Measurements from ENCODE around the gene RPS4Y2. TPM values are rescaled to one million over a fixed set of nuclear protein-coding genes. Genes with fewer than 3 reads are reported as not detected.

The RPS4Y2 gene
- total RNA-seq, 4 donors from 2014 or later: not detected

DNA sequence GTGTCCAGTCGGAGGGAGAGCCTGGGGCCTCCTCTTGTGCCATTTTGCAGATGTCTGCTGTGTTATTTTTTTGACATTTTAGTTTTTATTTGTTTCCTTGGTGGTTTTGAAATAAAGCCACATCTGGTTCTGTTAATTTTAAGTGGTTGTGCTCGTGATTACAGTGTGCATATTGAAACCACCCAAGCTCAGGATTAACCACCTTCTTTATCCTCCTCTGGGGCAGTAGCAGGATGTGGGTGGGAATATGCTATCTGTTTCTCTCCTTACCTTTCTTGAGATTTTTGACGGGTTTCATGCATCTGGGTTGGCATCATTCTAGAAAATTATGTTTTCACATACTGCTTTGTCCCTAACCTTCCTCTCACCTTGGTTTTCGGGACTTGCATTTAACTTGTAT lies 20.2 kb downstream of the RPS4Y2 start:
- H3K4me1 ChIP-seq: no peaks in the 10 kb centered on the region
- no peaks in the 10 kb centered on the region for H3K36me3 ChIP-seq
- TF ChIP-seq, protein P1, sequence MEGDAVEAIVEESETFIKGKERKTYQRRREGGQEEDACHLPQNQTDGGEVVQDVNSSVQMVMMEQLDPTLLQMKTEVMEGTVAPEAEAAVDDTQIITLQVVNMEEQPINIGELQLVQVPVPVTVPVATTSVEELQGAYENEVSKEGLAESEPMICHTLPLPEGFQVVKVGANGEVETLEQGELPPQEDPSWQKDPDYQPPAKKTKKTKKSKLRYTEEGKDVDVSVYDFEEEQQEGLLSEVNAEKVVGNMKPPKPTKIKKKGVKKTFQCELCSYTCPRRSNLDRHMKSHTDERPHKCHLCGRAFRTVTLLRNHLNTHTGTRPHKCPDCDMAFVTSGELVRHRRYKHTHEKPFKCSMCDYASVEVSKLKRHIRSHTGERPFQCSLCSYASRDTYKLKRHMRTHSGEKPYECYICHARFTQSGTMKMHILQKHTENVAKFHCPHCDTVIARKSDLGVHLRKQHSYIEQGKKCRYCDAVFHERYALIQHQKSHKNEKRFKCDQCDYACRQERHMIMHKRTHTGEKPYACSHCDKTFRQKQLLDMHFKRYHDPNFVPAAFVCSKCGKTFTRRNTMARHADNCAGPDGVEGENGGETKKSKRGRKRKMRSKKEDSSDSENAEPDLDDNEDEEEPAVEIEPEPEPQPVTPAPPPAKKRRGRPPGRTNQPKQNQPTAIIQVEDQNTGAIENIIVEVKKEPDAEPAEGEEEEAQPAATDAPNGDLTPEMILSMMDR (IDR thresholded peaks at IDR 0.05): no peak
- no peak for TF ChIP-seq POLR2A (IDR thresholded peaks at IDR 0.05)
- no peak for DNase-seq
- no peaks in the 10 kb centered on the region for H3K27me3 ChIP-seq
- no peak overlapping the region for H3K27ac ChIP-seq
- H3K4me3 ChIP-seq: no peak overlapping the region
- no peaks in the 10 kb centered on the region for H3K9me3 ChIP-seq

DNA sequence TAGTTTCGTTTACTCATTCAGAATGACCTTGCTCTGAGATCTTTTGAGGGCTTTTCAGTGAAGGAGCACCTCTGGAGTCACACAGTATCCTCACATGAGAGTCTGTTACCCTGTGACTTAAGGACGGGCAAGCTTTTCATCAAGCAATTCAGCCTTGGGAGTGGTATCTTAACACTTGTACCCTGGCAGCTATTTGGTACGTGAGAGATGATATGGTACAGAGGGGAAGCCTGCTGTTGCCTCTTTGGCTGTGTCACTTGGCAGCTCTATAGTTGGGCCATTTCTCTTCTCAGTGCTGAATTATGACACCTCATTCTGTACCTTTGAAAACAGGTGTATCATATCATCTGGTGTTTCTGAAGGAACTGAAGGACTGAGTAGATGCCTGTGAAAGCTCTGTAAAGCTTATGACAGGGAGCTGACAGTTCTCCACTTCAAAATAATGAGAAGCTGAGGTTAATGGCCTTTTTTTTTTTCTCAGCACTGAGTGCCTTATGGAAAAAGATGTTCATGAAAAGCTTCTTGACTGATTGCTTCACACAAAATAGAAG lies 24.3 kb downstream of the RPS4Y2 start:
- DNase-seq: no peak
- TF ChIP-seq, protein P1 (IDR thresholded peaks at IDR 0.05): no peak
- TF ChIP-seq POLR2A (IDR thresholded peaks at IDR 0.05): no peak
- H3K4me3 ChIP-seq: no peak overlapping the region
- no peaks in the 10 kb centered on the region for H3K27me3 ChIP-seq
- H3K9me3 ChIP-seq: no peaks in the 10 kb centered on the region
- no peak overlapping the region for H3K27ac ChIP-seq
- no peaks in the 10 kb centered on the region for H3K36me3 ChIP-seq
- H3K4me1 ChIP-seq: no peaks in the 10 kb centered on the region

DNA sequence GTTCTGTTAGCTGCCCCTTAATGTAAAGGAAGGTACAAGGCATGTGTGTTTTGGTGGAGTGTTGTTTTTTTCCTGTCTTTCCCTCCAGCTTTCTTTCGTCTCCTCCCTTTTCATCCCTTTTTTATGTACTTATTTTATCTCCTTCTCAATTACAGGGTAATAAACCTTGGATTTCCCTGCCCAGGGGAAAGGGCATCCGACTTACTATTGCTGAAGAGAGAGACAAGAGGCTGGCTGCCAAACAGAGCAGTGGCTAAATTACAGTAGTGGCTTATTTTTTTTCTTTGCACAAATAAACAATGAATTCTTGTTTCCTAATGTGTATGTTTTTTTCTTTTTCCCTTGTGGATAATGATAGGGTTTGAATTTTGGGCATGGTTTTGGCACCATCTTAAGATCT lies 24.9 kb downstream of the RPS4Y2 start:
- Histone ChIP-seq H3K27me3 (no peaks in the 10 kb centered on the region), H3K27ac (no peak overlapping the region), H3K4me1 (no peaks in the 10 kb centered on the region), H3K4me3 (no peak overlapping the region), H3K36me3 (no peaks in the 10 kb centered on the region), H3K9me3 (no peaks in the 10 kb centered on the region)
- TF ChIP-seq, protein P1 (IDR thresholded peaks at IDR 0.05): no peak
- TF ChIP-seq POLR2A (IDR thresholded peaks at IDR 0.05): no peak
- no peak for DNase-seq

DNA sequence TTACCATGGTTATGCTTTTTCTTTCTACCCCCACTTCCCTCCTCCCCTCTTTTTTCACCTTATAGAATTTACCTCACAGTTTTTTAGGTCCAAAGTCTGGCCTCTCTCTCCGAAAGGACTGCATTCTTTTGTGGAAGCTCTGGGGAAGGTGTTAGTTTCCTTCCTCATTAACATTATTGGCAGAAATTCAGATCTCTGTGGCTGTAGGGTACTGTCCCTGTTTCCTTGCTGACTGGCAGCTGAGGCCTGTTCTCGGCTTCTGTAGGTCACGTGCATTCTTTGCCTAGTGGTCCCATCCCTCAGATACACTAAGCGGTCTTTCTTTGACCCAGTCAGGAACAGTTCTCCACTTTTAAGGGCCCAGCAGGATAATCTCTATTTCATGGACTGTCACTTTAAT lies 25.5 kb downstream of the RPS4Y2 start:
- no peaks in the 10 kb centered on the region for H3K9me3 ChIP-seq
- no peak overlapping the region for H3K27ac ChIP-seq
- DNase-seq: no peak
- no peaks in the 10 kb centered on the region for H3K4me1 ChIP-seq
- no peaks in the 10 kb centered on the region for H3K36me3 ChIP-seq
- no peak for TF ChIP-seq POLR2A (IDR thresholded peaks at IDR 0.05)
- TF ChIP-seq, protein P1 (IDR thresholded peaks at IDR 0.05): no peak
- no peaks in the 10 kb centered on the region for H3K27me3 ChIP-seq
- H3K4me3 ChIP-seq: no peak overlapping the region

DNA sequence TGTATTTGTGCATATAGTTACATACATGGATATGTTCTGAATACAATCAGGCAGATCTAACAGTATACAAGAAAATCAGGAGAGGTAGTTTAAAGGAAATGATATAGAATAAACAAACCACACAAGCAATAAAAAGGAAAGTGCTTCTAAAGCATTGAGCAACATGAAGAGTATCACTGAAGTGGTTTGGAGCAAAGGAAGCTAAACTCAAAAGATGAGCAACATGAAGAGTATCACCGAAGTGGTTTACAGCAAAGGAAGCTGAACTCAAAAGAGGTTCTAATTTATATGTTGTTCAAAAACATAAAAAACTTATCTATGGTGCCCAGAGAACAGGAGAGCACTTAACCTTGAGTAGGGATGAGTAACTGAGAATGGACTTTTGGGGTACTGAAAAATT lies 29.1 kb downstream of the RPS4Y2 start:
- Histone ChIP-seq H3K9me3 (no peaks in the 10 kb centered on the region), H3K4me3 (no peak overlapping the region), H3K27ac (no peak overlapping the region), H3K36me3 (no peaks in the 10 kb centered on the region), H3K4me1 (no peaks in the 10 kb centered on the region), H3K27me3 (no peaks in the 10 kb centered on the region)
- DNase-seq: no peak
- no peak for TF ChIP-seq POLR2A (IDR thresholded peaks at IDR 0.05)
- TF ChIP-seq, protein P1 (IDR thresholded peaks at IDR 0.05): no peak

DNA sequence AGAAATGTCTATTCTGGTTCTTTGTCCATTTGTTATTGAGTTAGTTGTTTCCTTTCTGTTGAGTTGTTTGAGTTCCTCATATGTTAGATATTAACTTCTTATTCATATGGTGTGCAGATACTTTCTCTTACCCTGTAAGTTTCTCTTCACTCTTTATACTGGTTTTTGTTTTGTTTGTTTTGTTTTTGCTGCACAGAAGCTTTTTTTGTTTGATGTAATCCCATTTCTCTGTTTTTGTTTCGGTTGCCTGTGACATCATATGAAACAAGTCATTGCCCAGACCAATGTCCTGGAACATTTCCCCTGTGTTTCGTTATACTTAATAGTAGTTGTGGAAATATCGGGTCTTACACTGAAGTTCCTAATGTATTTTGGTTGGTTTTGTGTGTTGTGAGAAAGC lies 31.2 kb downstream of the RPS4Y2 start:
- H3K9me3 ChIP-seq: no peaks in the 10 kb centered on the region
- H3K27ac ChIP-seq: no peak overlapping the region
- H3K4me1 ChIP-seq: no peaks in the 10 kb centered on the region
- DNase-seq: no peak
- H3K27me3 ChIP-seq: no peaks in the 10 kb centered on the region
- H3K4me3 ChIP-seq: no peak overlapping the region
- TF ChIP-seq POLR2A (IDR thresholded peaks at IDR 0.05): no peak
- TF ChIP-seq, protein P1 (IDR thresholded peaks at IDR 0.05): no peak
- no peaks in the 10 kb centered on the region for H3K36me3 ChIP-seq
